KOPT-K1 (cell line): ENCODE measurements around the gene JAK2.

Experiments used
- H3K27ac ChIP-seq: fragments of 200-600 bp; sonication (generic); 2 replicates; pipeline ENCODE4 v1.5.1; 2016; ENCODE audit warnings: antibody characterized with exemption, mild to moderate bottlenecking, low read depth, low read length; ENCODE audit not compliant: poor library complexity, severe bottlenecking
- H3K36me3 ChIP-seq: fragments of 200-600 bp; sonication (generic); 2 replicates; pipeline ENCODE4 v1.5.1; 2017; ENCODE audit warnings: antibody characterized with exemption, mild to moderate bottlenecking, low read length, moderate library complexity; ENCODE audit not compliant: insufficient read depth
- H3K9me3 ChIP-seq: fragments of 200-600 bp; sonication (generic); 2 replicates; pipeline ENCODE4 v1.5.1; 2017; ENCODE audit warnings: antibody characterized with exemption, low read length, mild to moderate bottlenecking; ENCODE audit not compliant: insufficient read depth, poor library complexity, severe bottlenecking

JAK2 gene

GRCh38 chr9:4967523-4967922, 17.5 kb upstream of the JAK2 start:
- Histone ChIP-seq H3K27ac (no peak overlapping the region), H3K36me3 (no peaks in the 10 kb centered on the region), H3K9me3 (peaks cover 7% of the 10 kb centered on the region)

GRCh38 chr9:4969130-4969529, 15.9 kb upstream of the JAK2 start:
- Histone ChIP-seq H3K27ac (no peak overlapping the region), H3K9me3 (peaks cover 3% of the 10 kb centered on the region), H3K36me3 (no peaks in the 10 kb centered on the region)

- Histone ChIP-seq H3K9me3 (no peaks in the 10 kb centered on the region), H3K27ac (no peak overlapping the region), H3K36me3 (no peaks in the 10 kb centered on the region)
These were observed 14.0 kb upstream of the JAK2 start for GRCh38 chr9:4970970-4971641.

GRCh38 chr9:4973246-4973645, 11.8 kb upstream of the JAK2 start:
- H3K36me3 ChIP-seq: no peaks in the 10 kb centered on the region
- H3K27ac ChIP-seq: no peak overlapping the region
- H3K9me3 ChIP-seq: no peaks in the 10 kb centered on the region

- Histone ChIP-seq H3K27ac (no peak overlapping the region), H3K9me3 (no peaks in the 10 kb centered on the region), H3K36me3 (no peaks in the 10 kb centered on the region)
These were observed 11.2 kb upstream of the JAK2 start for GRCh38 chr9:4973902-4974301.

GRCh38 chr9:4979239-4979638, 5.8 kb upstream of the JAK2 start:
- H3K27ac ChIP-seq: no peak overlapping the region
- no peaks in the 10 kb centered on the region for H3K36me3 ChIP-seq
- H3K9me3 ChIP-seq: no peaks in the 10 kb centered on the region

- Histone ChIP-seq H3K27ac (no peak overlapping the region), H3K9me3 (no peaks in the 10 kb centered on the region), H3K36me3 (no peaks in the 10 kb centered on the region)
These were observed 4.9 kb upstream of the JAK2 start for GRCh38 chr9:4980086-4980727.

GRCh38 chr9:4982721-4983482, 2.2 kb upstream of the JAK2 start:
- Histone ChIP-seq H3K27ac (no peak overlapping the region), H3K9me3 (no peaks in the 10 kb centered on the region), H3K36me3 (no peaks in the 10 kb centered on the region)

- no peaks in the 10 kb centered on the region for H3K9me3 ChIP-seq
- peak overlapping the region; percentile 79 for H3K27ac ChIP-seq
- H3K36me3 ChIP-seq: no peaks in the 10 kb centered on the region
These were observed 1.4 kb upstream of the JAK2 start for GRCh38 chr9:4983601-4984165.

- H3K36me3 ChIP-seq: no peaks in the 10 kb centered on the region
- H3K27ac ChIP-seq: peak overlapping the region; percentile 79
- H3K9me3 ChIP-seq: no peaks in the 10 kb centered on the region
These were observed 876 bp upstream of the JAK2 start for GRCh38 chr9:4984171-4984620.

- H3K36me3 ChIP-seq: no peaks in the 10 kb centered on the region
- H3K27ac ChIP-seq: peak overlapping the region; percentile 79
- H3K9me3 ChIP-seq: no peaks in the 10 kb centered on the region
These were observed 554 bp downstream of the JAK2 start for GRCh38 chr9:4985386-4986266.

GRCh38 chr9:4986296-4986695, 1.2 kb downstream of the JAK2 start:
- Histone ChIP-seq H3K9me3 (no peaks in the 10 kb centered on the region), H3K27ac (peak overlapping the region; percentile 79)

GRCh38 chr9:4986783-4987182, 1.7 kb downstream of the JAK2 start:
- Histone ChIP-seq H3K27ac (no peak overlapping the region), H3K9me3 (peaks cover under 1% of the 10 kb centered on the region), H3K36me3 (peaks cover under 1% of the 10 kb centered on the region)

More at GRCh38 chr9:4986296-4986695, 1.2 kb downstream of the JAK2 start:
- H3K36me3 ChIP-seq: no peaks in the 10 kb centered on the region

- H3K36me3 ChIP-seq: peaks cover 13% of the 10 kb centered on the region
- no peak overlapping the region for H3K27ac ChIP-seq
- H3K9me3 ChIP-seq: peaks cover 12% of the 10 kb centered on the region
These were observed 2.9 kb downstream of the JAK2 start for GRCh38 chr9:4987961-4988421.
